WTC11 (cell line): ENCODE measurements around the gene TEX52. TPM values are rescaled to one million over a fixed set of nuclear protein-coding genes. Genes with fewer than 3 reads are reported as not detected.
"Not testable (repeated sequence)": the region's sequence is repeated elsewhere in the genome, so short reads cannot be mapped to it uniquely, and the experiment has no call there.

Experiments used
- ATAC-seq: fragments of 200-7000 bp; cut with Tn5 transposase; 2 replicates; pipeline ENCODE4 v1.10.0; 2021; ENCODE audit warnings: mild to moderate bottlenecking, moderate library complexity
- CTCF ChIA-PET: fragments of 300-600 bp; sonication (Branson Sonifier 250); formaldehyde crosslinking; loops from one replicate; lab custom pipeline; 2021; ENCODE audit warnings: antibody characterized with exemption; lab: Charles Lee
- POLR2A ChIA-PET: fragments of 350-600 bp; sonication (Branson Sonifier 250); formaldehyde crosslinking; loops from one replicate; lab custom pipeline; 2021; ENCODE audit warnings: antibody characterized with exemption; lab: Charles Lee
- DNase-seq: peaks from one replicate; pipeline ENCODE4 v3.0.0; 2021; ENCODE audit warnings: low spot score
- H3K27ac Mint-ChIP-seq: 2 replicates; pipeline ENCODE4 v1.8.0; 2021; ENCODE audit warnings: mixed read lengths
- H3K27me3 Mint-ChIP-seq: 2 replicates; pipeline ENCODE4 v1.8.0; 2021; ENCODE audit warnings: low read depth, mild to moderate bottlenecking, moderate library complexity, mixed read lengths
- H3K36me3 Mint-ChIP-seq: 2 replicates; pipeline ENCODE4 v1.8.0; 2021; ENCODE audit warnings: mixed read lengths
- H3K4me1 Mint-ChIP-seq: 2 replicates; pipeline ENCODE4 v1.8.0; 2022; ENCODE audit warnings: mixed read lengths
- H3K4me3 Mint-ChIP-seq: 2 replicates; pipeline ENCODE4 v1.8.0; 2021; ENCODE audit warnings: mild to moderate bottlenecking, moderate library complexity, mixed read lengths
- H3K9me3 Mint-ChIP-seq: 2 replicates; pipeline ENCODE4 v1.8.0; 2021; ENCODE audit warnings: mixed read lengths
- GTF2I ChIP-seq: fragments of 250-450 bp; sonication (Bioruptor Pico); conservative IDR thresholded peaks from 2 replicates; pipeline ENCODE4 v1.4.0; 2021; ENCODE audit warnings: mild to moderate bottlenecking
- NFYB ChIP-seq: sonication (generic); formaldehyde crosslinking; conservative IDR thresholded peaks from 2 replicates; pipeline ENCODE4 v1.8.0; 2022; ENCODE audit warnings: low read depth, missing genetic modification reagents
- SMAD4 ChIP-seq: sonication (generic); formaldehyde crosslinking; IDR thresholded peaks from 2 replicates; pipeline ENCODE4 v1.8.0; 2022; ENCODE audit warnings: mild to moderate bottlenecking, missing genetic modification reagents
- SOX15 ChIP-seq: fragments of 250-450 bp; sonication (Bioruptor Pico); IDR thresholded peaks from 2 replicates; pipeline ENCODE4 v1.9.0; 2021; ENCODE audit warnings: mild to moderate bottlenecking
- ZBTB21 ChIP-seq: sonication (generic); formaldehyde crosslinking; IDR thresholded peaks from 2 replicates; pipeline ENCODE4 v1.8.1; 2023; ENCODE audit warnings: mild to moderate bottlenecking, missing genetic modification reagents, borderline replicate concordance
- ZNF317 ChIP-seq: sonication (generic); formaldehyde crosslinking; IDR thresholded peaks from 2 replicates; pipeline ENCODE4 v1.8.1; 2023; ENCODE audit warnings: low read depth, mild to moderate bottlenecking, moderate library complexity, missing genetic modification reagents, borderline replicate concordance
- ZNF671 ChIP-seq: fragments of 250-450 bp; sonication (Bioruptor Pico); IDR thresholded peaks from 2 replicates; pipeline ENCODE4 v1.8.0; 2021; ENCODE audit warnings: mild to moderate bottlenecking
- total RNA-seq: library from RNA; stranded (reverse); gene quantifications from 3 replicates; pipeline ENCODE4 v1.2.3, GENCODE V29; 2021
- TF ChIP-seq, protein P1 (sequence below): sonication (generic); formaldehyde crosslinking; IDR thresholded peaks from 2 replicates; pipeline ENCODE4 v1.8.0; 2022; ENCODE audit warnings: mild to moderate bottlenecking, missing genetic modification reagents
- TF ChIP-seq, protein P2 (sequence below): fragments of 250-450 bp; sonication (Bioruptor Pico); IDR thresholded peaks from 2 replicates; pipeline ENCODE4 v1.9.0; 2021; ENCODE audit warnings: mild to moderate bottlenecking, borderline replicate concordance
- TF ChIP-seq, protein P3 (sequence below): sonication (generic); formaldehyde crosslinking; IDR thresholded peaks from 2 replicates; pipeline ENCODE4 v1.8.0; 2023; ENCODE audit warnings: missing genetic modification reagents, mild to moderate bottlenecking, borderline replicate concordance
- TF ChIP-seq, protein P4 (sequence below): fragments of 250-450 bp; sonication (Bioruptor Pico); IDR thresholded peaks from 2 replicates; pipeline ENCODE4 v1.9.0; 2021; ENCODE audit warnings: mild to moderate bottlenecking
- TF ChIP-seq, protein P5 (sequence below): sonication (generic); formaldehyde crosslinking; IDR thresholded peaks from 2 replicates; pipeline ENCODE4 v1.8.1; 2023; ENCODE audit warnings: mild to moderate bottlenecking, missing genetic modification reagents
- TF ChIP-seq, protein P6 (sequence below): sonication (generic); formaldehyde crosslinking; IDR thresholded peaks from 2 replicates; pipeline ENCODE4 v1.8.1; 2023; ENCODE audit warnings: mild to moderate bottlenecking, moderate library complexity, missing genetic modification reagents

TEX52 gene
- total RNA-seq, 1 experiment from 2014 or later, result not detected

DNA sequence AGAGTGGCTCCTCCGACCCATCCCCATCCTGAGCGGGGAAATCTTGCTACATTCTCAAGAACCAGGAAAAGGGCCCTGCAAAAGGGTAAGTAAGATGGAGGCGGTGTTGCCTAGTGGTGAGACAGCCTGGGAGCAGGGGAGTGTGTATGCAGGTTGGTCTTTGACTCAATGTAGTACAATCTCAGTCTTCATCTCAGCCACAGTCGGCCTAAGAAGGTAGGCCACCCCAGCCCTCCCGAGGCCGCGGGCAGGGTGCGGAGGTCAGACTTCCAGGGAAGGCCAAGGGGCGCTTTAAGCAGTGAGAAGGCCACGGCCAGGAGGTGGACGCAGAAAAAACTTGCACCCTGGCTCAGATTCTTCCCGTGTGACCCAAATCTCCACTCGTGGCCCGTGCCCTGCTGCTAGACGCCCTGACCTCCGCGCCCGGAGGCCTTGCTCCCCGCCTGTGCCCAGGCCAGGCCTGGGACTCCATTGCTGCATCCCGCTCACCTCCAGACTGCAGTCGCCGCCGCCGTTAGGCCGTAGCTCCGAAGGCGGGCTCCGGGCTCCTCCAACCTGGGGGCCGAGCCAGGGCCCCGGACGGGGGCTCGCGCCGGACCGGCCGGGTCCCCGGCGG is 19.7 kb upstream of the TEX52 start:
- Mint-ChIP-seq H3K4me3 (peak overlapping the region; percentile 73), H3K4me1 (peaks cover 25% of the 10 kb centered on the region), H3K36me3 (peaks cover 32% of the 10 kb centered on the region), H3K27ac (peak overlapping the region; percentile 69), H3K27me3 (no peaks in the 10 kb centered on the region), H3K9me3 (no peaks in the 10 kb centered on the region)
- ChIA-PET CTCF (interaction anchor here (0.9 to 2.8 kb wide), 13 partner anchors 9 to 185 kb away, joined by 3 to 36 read pairs (median 5); partner anchors contain the start of gene TULP3), POLR2A (interaction anchor here (0.6 to 2.4 kb wide), 9 partner anchors 9 to 208 kb away, joined by 3 to 24 read pairs (median 4); partner anchors contain the start of gene TULP3)
- TF ChIP-seq NFYB, result 0 out of 2 replicates have a peak, but pooled peaks have one; percentile 3
- TF ChIP-seq, protein P1, sequence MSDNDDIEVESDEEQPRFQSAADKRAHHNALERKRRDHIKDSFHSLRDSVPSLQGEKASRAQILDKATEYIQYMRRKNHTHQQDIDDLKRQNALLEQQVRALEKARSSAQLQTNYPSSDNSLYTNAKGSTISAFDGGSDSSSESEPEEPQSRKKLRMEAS, result peak; percentile 3; the same call in 1 of the 2 replicates
- TF ChIP-seq, protein P2, sequence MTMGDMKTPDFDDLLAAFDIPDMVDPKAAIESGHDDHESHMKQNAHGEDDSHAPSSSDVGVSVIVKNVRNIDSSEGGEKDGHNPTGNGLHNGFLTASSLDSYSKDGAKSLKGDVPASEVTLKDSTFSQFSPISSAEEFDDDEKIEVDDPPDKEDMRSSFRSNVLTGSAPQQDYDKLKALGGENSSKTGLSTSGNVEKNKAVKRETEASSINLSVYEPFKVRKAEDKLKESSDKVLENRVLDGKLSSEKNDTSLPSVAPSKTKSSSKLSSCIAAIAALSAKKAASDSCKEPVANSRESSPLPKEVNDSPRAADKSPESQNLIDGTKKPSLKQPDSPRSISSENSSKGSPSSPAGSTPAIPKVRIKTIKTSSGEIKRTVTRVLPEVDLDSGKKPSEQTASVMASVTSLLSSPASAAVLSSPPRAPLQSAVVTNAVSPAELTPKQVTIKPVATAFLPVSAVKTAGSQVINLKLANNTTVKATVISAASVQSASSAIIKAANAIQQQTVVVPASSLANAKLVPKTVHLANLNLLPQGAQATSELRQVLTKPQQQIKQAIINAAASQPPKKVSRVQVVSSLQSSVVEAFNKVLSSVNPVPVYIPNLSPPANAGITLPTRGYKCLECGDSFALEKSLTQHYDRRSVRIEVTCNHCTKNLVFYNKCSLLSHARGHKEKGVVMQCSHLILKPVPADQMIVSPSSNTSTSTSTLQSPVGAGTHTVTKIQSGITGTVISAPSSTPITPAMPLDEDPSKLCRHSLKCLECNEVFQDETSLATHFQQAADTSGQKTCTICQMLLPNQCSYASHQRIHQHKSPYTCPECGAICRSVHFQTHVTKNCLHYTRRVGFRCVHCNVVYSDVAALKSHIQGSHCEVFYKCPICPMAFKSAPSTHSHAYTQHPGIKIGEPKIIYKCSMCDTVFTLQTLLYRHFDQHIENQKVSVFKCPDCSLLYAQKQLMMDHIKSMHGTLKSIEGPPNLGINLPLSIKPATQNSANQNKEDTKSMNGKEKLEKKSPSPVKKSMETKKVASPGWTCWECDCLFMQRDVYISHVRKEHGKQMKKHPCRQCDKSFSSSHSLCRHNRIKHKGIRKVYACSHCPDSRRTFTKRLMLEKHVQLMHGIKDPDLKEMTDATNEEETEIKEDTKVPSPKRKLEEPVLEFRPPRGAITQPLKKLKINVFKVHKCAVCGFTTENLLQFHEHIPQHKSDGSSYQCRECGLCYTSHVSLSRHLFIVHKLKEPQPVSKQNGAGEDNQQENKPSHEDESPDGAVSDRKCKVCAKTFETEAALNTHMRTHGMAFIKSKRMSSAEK, result no peak
- 0 out of 2 replicates have a peak, but pooled peaks have one; percentile 2 for TF ChIP-seq ZNF317 (CRISPR knock-in tag)
- no peak for TF ChIP-seq ZBTB21 (CRISPR knock-in tag)
- 0 out of 2 replicates have a peak, but pooled peaks have one; percentile 45 for TF ChIP-seq SMAD4
- TF ChIP-seq, protein P3, sequence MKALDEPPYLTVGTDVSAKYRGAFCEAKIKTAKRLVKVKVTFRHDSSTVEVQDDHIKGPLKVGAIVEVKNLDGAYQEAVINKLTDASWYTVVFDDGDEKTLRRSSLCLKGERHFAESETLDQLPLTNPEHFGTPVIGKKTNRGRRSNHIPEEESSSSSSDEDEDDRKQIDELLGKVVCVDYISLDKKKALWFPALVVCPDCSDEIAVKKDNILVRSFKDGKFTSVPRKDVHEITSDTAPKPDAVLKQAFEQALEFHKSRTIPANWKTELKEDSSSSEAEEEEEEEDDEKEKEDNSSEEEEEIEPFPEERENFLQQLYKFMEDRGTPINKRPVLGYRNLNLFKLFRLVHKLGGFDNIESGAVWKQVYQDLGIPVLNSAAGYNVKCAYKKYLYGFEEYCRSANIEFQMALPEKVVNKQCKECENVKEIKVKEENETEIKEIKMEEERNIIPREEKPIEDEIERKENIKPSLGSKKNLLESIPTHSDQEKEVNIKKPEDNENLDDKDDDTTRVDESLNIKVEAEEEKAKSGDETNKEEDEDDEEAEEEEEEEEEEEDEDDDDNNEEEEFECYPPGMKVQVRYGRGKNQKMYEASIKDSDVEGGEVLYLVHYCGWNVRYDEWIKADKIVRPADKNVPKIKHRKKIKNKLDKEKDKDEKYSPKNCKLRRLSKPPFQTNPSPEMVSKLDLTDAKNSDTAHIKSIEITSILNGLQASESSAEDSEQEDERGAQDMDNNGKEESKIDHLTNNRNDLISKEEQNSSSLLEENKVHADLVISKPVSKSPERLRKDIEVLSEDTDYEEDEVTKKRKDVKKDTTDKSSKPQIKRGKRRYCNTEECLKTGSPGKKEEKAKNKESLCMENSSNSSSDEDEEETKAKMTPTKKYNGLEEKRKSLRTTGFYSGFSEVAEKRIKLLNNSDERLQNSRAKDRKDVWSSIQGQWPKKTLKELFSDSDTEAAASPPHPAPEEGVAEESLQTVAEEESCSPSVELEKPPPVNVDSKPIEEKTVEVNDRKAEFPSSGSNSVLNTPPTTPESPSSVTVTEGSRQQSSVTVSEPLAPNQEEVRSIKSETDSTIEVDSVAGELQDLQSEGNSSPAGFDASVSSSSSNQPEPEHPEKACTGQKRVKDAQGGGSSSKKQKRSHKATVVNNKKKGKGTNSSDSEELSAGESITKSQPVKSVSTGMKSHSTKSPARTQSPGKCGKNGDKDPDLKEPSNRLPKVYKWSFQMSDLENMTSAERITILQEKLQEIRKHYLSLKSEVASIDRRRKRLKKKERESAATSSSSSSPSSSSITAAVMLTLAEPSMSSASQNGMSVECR (CRISPR knock-in tag), result peak; percentile 71; the same call in 1 of the 2 replicates
- ATAC-seq (peak; percentile 71), DNase-seq (no peak)

DNA sequence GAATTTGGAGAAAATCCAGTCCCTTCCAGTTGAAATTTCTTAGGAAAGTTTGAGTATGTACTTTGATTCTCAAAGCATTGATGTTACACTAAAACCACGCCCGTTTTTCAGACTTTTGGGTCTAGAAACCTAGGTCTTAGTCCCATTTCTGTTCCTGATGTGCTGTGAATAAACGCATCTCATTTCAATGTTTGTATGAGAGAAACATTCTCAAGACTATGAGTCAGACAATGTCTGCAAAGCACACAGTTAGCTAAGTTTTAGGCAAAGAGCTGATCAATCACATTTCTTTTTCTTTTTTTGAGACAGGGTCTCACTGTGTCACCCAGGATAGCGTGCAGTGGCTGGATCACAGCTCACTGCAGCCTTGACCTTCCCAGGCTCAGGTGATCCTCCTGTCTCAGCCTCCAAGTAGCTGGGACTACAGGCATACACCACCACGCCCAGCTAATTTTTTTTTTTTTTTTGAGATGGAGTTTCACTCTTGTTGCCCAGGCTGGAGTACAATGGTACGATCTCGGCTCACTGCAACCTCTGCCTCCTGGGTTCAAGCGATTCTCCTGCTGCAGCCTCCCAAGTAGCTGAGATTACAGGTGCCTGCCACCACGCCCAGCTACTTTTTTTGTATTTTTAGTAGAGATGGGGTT is 12.3 kb upstream of the TEX52 start:
- ATAC-seq, result not testable (repeated sequence)

DNA sequence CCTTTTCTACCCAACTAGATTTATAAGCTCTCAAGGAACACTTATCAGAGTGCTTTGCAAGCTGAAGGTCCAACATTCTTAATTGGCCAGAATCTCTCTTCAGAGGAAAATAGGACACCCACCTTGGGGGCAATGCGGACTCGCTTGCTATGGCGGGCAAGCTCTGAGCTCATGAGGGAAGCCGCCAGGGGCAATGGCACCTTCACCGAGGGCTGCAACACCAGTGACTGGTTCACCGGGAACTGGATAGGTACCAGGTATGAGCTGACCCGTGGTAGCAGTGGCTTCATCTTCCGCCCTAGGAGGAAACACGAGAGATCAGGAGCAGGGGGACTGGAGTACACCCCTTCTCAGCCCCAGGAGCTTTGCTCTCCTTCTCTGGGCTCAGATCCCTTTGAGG is 7.4 kb upstream of the TEX52 start:
- no peak overlapping the region for H3K27ac Mint-ChIP-seq
- TF ChIP-seq ZNF671 (no peak), GTF2I (CRISPR knock-in tag) (no peak), SOX15 (CRISPR knock-in tag) (no peak), ZNF317 (CRISPR knock-in tag) (no peak)
- TF ChIP-seq, protein P4, sequence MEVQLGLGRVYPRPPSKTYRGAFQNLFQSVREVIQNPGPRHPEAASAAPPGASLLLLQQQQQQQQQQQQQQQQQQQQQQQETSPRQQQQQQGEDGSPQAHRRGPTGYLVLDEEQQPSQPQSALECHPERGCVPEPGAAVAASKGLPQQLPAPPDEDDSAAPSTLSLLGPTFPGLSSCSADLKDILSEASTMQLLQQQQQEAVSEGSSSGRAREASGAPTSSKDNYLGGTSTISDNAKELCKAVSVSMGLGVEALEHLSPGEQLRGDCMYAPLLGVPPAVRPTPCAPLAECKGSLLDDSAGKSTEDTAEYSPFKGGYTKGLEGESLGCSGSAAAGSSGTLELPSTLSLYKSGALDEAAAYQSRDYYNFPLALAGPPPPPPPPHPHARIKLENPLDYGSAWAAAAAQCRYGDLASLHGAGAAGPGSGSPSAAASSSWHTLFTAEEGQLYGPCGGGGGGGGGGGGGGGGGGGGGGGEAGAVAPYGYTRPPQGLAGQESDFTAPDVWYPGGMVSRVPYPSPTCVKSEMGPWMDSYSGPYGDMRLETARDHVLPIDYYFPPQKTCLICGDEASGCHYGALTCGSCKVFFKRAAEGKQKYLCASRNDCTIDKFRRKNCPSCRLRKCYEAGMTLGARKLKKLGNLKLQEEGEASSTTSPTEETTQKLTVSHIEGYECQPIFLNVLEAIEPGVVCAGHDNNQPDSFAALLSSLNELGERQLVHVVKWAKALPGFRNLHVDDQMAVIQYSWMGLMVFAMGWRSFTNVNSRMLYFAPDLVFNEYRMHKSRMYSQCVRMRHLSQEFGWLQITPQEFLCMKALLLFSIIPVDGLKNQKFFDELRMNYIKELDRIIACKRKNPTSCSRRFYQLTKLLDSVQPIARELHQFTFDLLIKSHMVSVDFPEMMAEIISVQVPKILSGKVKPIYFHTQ (CRISPR knock-in tag), result no peak
- TF ChIP-seq, protein P5, sequence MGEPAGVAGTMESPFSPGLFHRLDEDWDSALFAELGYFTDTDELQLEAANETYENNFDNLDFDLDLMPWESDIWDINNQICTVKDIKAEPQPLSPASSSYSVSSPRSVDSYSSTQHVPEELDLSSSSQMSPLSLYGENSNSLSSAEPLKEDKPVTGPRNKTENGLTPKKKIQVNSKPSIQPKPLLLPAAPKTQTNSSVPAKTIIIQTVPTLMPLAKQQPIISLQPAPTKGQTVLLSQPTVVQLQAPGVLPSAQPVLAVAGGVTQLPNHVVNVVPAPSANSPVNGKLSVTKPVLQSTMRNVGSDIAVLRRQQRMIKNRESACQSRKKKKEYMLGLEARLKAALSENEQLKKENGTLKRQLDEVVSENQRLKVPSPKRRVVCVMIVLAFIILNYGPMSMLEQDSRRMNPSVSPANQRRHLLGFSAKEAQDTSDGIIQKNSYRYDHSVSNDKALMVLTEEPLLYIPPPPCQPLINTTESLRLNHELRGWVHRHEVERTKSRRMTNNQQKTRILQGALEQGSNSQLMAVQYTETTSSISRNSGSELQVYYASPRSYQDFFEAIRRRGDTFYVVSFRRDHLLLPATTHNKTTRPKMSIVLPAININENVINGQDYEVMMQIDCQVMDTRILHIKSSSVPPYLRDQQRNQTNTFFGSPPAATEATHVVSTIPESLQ (CRISPR knock-in tag), result no peak
- TF ChIP-seq, protein P6, sequence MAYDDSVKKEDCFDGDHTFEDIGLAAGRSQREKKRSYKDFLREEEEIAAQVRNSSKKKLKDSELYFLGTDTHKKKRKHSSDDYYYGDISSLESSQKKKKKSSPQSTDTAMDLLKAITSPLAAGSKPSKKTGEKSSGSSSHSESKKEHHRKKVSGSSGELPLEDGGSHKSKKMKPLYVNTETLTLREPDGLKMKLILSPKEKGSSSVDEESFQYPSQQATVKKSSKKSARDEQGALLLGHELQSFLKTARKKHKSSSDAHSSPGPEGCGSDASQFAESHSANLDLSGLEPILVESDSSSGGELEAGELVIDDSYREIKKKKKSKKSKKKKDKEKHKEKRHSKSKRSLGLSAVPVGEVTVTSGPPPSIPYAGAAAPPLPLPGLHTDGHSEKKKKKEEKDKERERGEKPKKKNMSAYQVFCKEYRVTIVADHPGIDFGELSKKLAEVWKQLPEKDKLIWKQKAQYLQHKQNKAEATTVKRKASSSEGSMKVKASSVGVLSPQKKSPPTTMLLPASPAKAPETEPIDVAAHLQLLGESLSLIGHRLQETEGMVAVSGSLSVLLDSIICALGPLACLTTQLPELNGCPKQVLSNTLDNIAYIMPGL, result no peak
- peaks cover 83% of the 10 kb centered on the region for H3K36me3 Mint-ChIP-seq
- no peaks in the 10 kb centered on the region for H3K4me1 Mint-ChIP-seq
- ATAC-seq, result no peak
- H3K27me3 Mint-ChIP-seq, result no peaks in the 10 kb centered on the region
- H3K4me3 Mint-ChIP-seq, result no peak overlapping the region
- no peaks in the 10 kb centered on the region for H3K9me3 Mint-ChIP-seq
- DNase-seq, result no peak
- CTCF ChIA-PET, result interaction anchor here (1.6 kb wide), 1 partner anchor 10 kb away, joined by 10 read pairs; no protein-coding TSS in a partner anchor
- POLR2A ChIA-PET, result interaction anchor here (0.6 kb wide), 1 partner anchor 45 kb away, joined by 4 read pairs; no protein-coding TSS in a partner anchor

More for the DNA sequence above, 12.3 kb upstream of the TEX52 start:
- H3K27ac Mint-ChIP-seq, H3K4me3 Mint-ChIP-seq, H3K27me3 Mint-ChIP-seq, H3K9me3 Mint-ChIP-seq, DNase-seq, H3K4me1 Mint-ChIP-seq, POLR2A ChIA-PET: not testable (repeated sequence)
- CTCF ChIA-PET, result interaction anchor here (1.0 to 1.2 kb wide), 3 partner anchors 15 to 75 kb away, joined by 3 to 5 read pairs (median 3); no protein-coding TSS in a partner anchor
- peaks cover 71% of the 10 kb centered on the region for H3K36me3 Mint-ChIP-seq
